Stimulated activated naive CD8-positive, alpha-beta T cell treated with anti-CD3 and anti-CD28 coated beads, Interleukin-15, Interleukin-2, amounts not matched to agents 100 U/mL and 50 U/mL, for 24 hours (primary cell): Measurements from ENCODE around the gene VPS39.

ENCODE experiments used
- ATAC-seq: fragments of 150-1000 bp; cut with Tn5 transposase; one replicate; pipeline ENCODE4 v1.10.0; 2021
- DNase-seq: peaks from one replicate; pipeline ENCODE4 v3.0.0; 2021

VPS39 gene

DNA sequence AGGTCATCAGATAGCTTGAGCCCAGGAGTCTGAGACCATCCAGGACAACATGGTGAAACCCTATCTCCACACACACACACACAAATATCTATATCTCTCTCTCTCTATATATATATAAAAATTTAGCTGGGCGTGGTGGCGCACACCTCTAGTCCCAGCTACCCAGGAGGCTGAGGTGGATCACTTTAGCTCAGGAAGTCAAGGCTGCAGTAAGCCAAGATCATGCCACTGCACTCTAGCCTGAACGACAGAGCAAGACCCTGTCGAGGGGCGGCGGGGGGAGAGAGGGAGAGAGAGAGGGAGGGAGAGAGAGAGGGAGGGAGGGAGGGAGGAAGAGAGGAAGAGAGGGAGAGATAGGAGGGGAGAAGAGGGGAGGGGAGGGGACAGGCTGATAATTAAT, 79.6 kb downstream of the VPS39 start:
- ATAC-seq = no peak
- no peak for DNase-seq

DNA sequence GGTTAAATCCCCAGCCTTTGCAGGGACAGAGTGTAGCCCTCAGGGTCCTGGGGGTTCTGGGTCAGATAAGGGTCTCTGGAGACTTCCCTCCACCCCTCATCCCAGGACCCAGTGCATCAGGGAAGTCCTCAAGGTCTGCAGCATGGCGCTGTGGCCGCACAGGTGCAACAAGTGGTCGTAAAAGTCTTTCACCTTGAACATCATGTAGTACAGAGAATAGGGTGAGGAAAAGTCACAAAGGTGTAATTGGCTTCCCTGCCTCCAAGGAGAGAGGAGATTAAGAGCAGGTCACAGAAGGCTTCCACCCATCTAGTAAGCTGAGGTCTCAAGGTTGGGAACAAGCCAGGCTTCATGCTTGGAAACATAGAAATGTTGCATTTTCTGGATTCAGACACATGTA, 84.6 kb downstream of the VPS39 start:
- no peak for DNase-seq
- ATAC-seq = no peak

DNA sequence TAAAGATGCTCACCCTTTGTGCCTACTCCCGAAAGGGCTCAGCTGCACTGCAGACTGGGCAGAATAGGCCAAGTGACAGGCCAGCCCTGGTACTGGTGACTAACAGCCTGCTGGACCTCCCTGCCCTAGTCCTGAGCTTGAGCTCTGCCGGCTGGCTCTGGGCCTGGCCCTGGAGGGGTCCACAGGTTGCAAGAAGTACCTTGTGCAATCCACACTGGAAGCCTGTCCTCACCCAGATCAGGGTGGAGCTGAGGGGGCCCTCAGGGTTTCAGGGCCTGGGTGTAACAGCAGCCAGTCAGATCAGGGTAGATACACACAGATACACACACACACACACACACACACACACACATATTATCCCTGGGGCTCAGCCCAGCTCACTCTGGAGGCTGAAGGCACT, 86.4 kb downstream of the VPS39 start:
- ATAC-seq (no peak), DNase-seq (no peak)

DNA sequence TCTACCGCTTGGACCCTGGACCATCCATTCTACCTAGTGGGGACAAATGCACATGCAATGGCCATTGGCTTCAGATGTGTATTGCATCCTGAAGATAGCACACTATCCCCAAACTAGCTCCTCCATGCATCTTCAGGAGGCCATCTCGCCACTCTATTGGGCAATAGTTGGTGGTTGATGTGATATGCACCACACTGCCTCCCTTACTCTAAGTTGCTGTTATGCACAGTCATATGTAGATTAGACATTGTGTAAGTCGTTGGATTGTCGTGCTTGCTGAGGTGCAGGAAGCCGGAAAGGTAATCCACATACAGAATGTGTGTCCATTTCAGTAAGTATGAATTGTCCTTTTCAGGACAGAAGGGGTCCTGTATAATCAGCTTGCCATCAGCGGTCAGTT, 87.1 kb downstream of the VPS39 start:
- ATAC-seq (no peak), DNase-seq (no peak)

DNA sequence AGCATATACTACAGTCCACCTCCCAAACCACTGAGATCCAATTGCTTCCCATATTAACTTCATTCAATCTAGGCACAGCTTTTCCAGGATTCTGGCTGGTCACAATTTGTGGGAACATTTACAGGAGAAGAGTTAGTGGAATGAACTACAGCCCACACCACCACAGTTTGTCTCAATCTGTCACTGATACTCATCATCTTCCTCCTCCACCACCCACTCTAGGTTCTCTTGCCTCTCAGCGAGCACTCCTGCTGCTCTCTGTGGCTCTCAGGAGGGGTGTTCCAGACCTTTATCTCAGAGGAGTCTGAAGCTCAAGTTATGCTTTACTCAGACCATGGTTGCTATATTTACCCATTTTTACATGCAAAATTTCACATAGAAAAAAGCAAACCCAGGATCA, 87.8 kb downstream of the VPS39 start:
- DNase-seq (no peak), ATAC-seq (no peak)

DNA sequence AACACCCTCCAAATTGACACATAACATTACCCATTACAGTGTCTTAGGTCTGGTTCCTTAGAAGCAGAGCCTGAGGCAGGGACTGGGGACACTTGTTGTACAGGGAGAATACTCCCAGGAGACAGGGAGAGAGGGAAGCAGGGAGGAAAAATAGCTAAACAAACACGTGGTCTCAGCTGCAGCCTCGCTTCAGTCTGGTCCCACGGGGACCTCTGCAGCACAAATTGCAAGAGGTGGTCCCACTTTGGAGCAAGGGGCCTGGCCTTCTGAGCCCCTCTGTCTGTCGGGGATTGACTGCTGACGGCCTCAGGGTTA, 88.7 kb downstream of the VPS39 start:
- ATAC-seq (no peak), DNase-seq (no peak)

DNA sequence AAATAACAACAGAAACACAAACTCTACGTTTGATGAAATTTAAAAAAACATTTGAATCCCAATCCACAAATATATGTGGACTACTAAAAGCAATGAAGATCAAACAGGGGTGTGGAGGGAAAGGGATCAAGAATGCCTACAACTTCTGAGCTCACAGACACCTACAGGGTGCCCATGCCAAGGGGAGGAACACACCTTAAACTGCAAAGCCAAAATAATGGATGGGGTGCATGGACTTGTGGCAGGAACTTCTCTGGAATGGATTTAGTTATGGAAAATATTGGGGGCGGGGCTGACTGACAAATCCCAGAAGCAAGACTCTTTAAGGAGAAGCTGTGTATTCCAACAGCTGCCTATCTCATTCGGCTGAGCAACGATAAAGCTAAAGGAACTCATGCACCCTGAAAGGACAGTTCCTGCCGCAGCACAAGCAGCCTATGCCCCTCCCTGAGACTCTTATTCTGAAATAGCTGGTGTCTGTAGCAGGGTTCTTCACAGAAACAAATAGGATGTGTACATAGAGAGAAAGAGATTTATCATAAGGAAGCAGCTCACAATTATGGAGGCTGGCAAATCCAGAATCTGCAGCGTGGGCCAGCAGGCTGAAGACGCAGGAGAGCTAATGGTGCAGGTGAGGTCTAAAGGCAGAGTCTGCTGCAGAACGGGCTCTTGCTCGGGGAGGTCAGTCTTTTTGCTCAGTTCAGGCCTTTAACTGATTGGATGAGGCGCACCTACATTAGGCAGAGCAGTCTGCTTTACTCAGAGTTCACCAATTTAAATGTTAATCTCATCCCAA, 89.3 kb downstream of the VPS39 start:
- DNase-seq = no peak

DNA sequence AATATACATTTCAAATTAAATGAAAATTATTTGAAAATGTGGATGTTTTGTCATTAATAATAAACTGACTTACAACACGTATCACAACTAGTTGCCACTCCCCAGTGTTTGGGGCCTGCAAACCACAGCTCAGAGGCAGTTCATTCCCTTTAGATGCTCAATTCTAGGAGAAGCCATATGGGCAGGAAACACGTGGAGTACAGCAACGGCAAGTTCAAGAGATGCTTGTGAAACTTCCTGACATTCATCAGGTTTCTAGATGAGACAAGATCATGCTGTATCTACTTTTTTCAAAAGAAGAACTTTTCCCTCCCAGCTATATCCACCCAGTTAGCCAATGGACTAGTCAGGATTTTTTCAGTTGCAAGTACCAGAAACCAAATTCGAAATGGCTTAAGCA, 96.2 kb downstream of the VPS39 start:
- no peak for DNase-seq
- ATAC-seq = no peak

More for the DNA sequence above, 89.3 kb downstream of the VPS39 start:
- no peak for ATAC-seq

DNA sequence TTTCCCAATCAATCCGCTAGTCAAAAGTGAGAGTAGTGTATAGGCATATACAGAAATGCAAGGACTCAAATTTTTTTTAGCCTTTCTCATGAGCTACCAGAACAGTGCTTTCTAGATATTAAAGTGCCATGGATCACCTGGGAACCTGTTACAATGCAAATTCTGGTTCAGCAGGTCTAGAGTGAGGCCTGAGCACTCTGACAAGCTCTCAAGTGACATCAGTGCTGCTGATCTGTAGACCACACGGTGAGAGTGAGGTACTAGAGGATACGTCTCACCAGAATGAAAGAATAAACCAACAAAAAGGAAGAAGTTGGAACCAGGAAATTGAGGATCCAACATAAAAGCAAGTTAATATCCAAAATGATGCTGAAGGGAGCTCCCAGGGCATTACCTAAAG, 97.7 kb downstream of the VPS39 start:
- no peak for ATAC-seq
- no peak for DNase-seq

DNA sequence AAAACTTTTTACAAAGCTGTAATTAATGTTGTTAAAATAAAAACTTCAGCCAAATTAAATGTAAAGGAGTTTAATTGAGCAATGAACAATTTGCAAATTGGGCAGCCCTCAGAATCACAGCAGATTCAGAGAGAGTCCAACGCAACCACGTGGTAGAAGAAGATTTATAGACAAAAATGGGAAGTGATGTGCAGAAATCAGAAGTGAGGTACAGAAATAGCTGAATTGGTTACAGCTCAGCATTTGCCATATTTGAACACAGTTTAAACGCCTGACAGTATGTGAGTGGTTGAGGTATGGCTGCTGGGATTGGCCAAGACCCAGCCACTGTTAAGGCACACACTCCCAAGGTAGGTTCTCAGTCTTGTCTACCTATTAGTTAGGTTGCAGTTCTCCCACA, 99.3 kb downstream of the VPS39 start:
- DNase-seq (no peak), ATAC-seq (no peak)
